Measurements from ENCODE around the gene FOLR2. TPM values are rescaled to one million over a fixed set of nuclear protein-coding genes. Genes with fewer than 3 reads are reported as not detected.
"Not testable (repeated sequence)": the region's sequence is repeated elsewhere in the genome, so short reads cannot be mapped to it uniquely, and the experiment has no call there.

Gene FOLR2
- total RNA-seq, result not detected in 2 replicates
- polyA plus RNA-seq, result not detected in 2 replicates

GRCh38 chr11:72216638-72217037 is at the start of gene FOLR2:
Gene FOLR2, plus strand, starts transcription at chr11:72216794. Its CDS starts 1,791 bp downstream, at chr11:72218585.
- Histone ChIP-seq H3K4me1 (ENCODE audit: low read depth) (peaks cover 4% of the 10 kb centered on the region), H3K27me3 (peaks cover 16% of the 10 kb centered on the region), H3K9me3 (ENCODE audit: low read depth) (no peaks in the 10 kb centered on the region), H3K27ac (no peak within 1 kb of the TSS), H3K36me3 (no peaks in the 10 kb centered on the region), H3K4me3 (no peak within 1 kb of the TSS)
- no peak for TF ChIP-seq CTCF (IDR thresholded peaks at IDR 0.05; ENCODE audit: low read depth, low read length)
- no peak for DNase-seq (ENCODE audit: low read depth in 1 of 2, low spot score in 1 of 2)

- H3K9me3 ChIP-seq (ENCODE audit: low read depth); H3K4me1 ChIP-seq (ENCODE audit: low read depth); H3K4me3 ChIP-seq; DNase-seq (ENCODE audit: low read depth in 1 of 2, low spot score in 1 of 2); H3K27me3 ChIP-seq; H3K27ac ChIP-seq; H3K36me3 ChIP-seq: not testable (repeated sequence)
These were observed 47.5 kb upstream of the FOLR2 start for GRCh38 chr11:72169046-72169555.

GRCh38 chr11:72169754-72170153 is 46.8 kb upstream of the FOLR2 start:
- H3K4me3 ChIP-seq; H3K27me3 ChIP-seq; H3K27ac ChIP-seq; H3K4me1 ChIP-seq (ENCODE audit: low read depth); H3K9me3 ChIP-seq (ENCODE audit: low read depth); DNase-seq (ENCODE audit: low read depth in 1 of 2, low spot score in 1 of 2); H3K36me3 ChIP-seq: not testable (repeated sequence)

- not testable (repeated sequence) for H3K4me1 ChIP-seq (ENCODE audit: low read depth); DNase-seq (ENCODE audit: low read depth in 1 of 2, low spot score in 1 of 2); H3K9me3 ChIP-seq (ENCODE audit: low read depth); H3K36me3 ChIP-seq; H3K27ac ChIP-seq; H3K4me3 ChIP-seq; H3K27me3 ChIP-seq
These were observed 44.6 kb upstream of the FOLR2 start for GRCh38 chr11:72172043-72172442.

- Histone ChIP-seq H3K27me3 (no peaks in the 10 kb centered on the region), H3K9me3 (ENCODE audit: low read depth) (no peaks in the 10 kb centered on the region), H3K4me3 (no peak overlapping the region), H3K36me3 (no peaks in the 10 kb centered on the region), H3K4me1 (ENCODE audit: low read depth) (no peaks in the 10 kb centered on the region), H3K27ac (no peak overlapping the region)
- DNase-seq (ENCODE audit: low read depth in 1 of 2, low spot score in 1 of 2), result no peak
- no peak for TF ChIP-seq CTCF (IDR thresholded peaks at IDR 0.05; ENCODE audit: low read depth, low read length)
These were observed 43.3 kb upstream of the FOLR2 start for GRCh38 chr11:72173291-72173690.

GRCh38 chr11:72174302-72175070 is 42.1 kb upstream of the FOLR2 start:
- H3K36me3 ChIP-seq, result no peaks in the 10 kb centered on the region

More at GRCh38 chr11:72174302-72175070, 42.1 kb upstream of the FOLR2 start:
- DNase-seq (ENCODE audit: low read depth in 1 of 2, low spot score in 1 of 2), result no peak
- TF ChIP-seq CTCF (IDR thresholded peaks at IDR 0.05; ENCODE audit: low read depth, low read length), result no peak
- H3K27me3 ChIP-seq, result no peaks in the 10 kb centered on the region
- no peak overlapping the region for H3K27ac ChIP-seq
- no peaks in the 10 kb centered on the region for H3K9me3 ChIP-seq (ENCODE audit: low read depth)
- no peak overlapping the region for H3K4me3 ChIP-seq
- no peaks in the 10 kb centered on the region for H3K4me1 ChIP-seq (ENCODE audit: low read depth)

Data from cardiac muscle cell (in vitro differentiated cells and primary cell).